H1 (cell line): ENCODE results near the gene GABRP. TPM values are rescaled to one million over a fixed set of nuclear protein-coding genes. Genes with fewer than 3 reads are reported as not detected.

Experiments
- BCL11A ChIP-seq, 2 experiments: IDR thresholded peaks; one replicate each; pipeline ENCODE4 v1.6.1; 2011; ENCODE audit warnings: low read depth in 2 of 2, low read length in 2 of 2, mild to moderate bottlenecking in 2 of 2
- CBX5 ChIP-seq: fragments of 300-800, 300-1000 bp; sonication (generic); IDR thresholded peaks from 2 replicates; pipeline ENCODE4 v1.7.1; 2016; ENCODE audit warnings: antibody characterized with exemption, low read length, low read depth
- CTBP2 ChIP-seq: IDR thresholded peaks from 2 replicates; pipeline ENCODE4 v1.7.0; 2011; ENCODE audit warnings: borderline replicate concordance, mild to moderate bottlenecking, moderate library complexity, mixed read lengths, low read length; ENCODE audit not compliant: insufficient read depth, insufficient read length
- POLR2A ChIP-seq, 2 experiments: IDR thresholded peaks; 1 replicate in 1 of 2; 2 replicates in 1 of 2; pipeline ENCODE4 v1.6.1; 2011; ENCODE audit warnings: low read depth in 2 of 2, low read length in 2 of 2, mild to moderate bottlenecking in 2 of 2; ENCODE audit errors: control extremely low read depth in 1 of 2
- POLR2AphosphoS5 ChIP-seq: IDR thresholded peaks from 2 replicates; pipeline ENCODE4 v1.6.1; 2011; ENCODE audit warnings: low read depth, low read length
- SP2 ChIP-seq: IDR thresholded peaks from 2 replicates; pipeline ENCODE4 v1.6.1; 2012; ENCODE audit warnings: mild to moderate bottlenecking, low read length, inconsistent platforms
- SUZ12 ChIP-seq: fragments of 200-600 bp; sonication (generic); IDR thresholded peaks from 2 replicates; pipeline ENCODE4 v1.6.1; 2012; ENCODE audit warnings: mild to moderate bottlenecking, inconsistent platforms, low read length, moderate library complexity, mixed read lengths
- TAF1 ChIP-seq: IDR thresholded peaks from 2 replicates; pipeline ENCODE4 v1.6.1; 2011; ENCODE audit warnings: mild to moderate bottlenecking, low read depth, low read length
- TAF7 ChIP-seq: optimal IDR thresholded peaks from 2 replicates; pipeline ENCODE3; 2011; ENCODE audit warnings: low read depth, mild to moderate bottlenecking, inconsistent platforms, low read length, moderate library complexity, borderline replicate concordance
- TCF12 ChIP-seq: IDR thresholded peaks from 2 replicates; pipeline ENCODE4 v1.6.1; 2011; ENCODE audit warnings: low read depth, mild to moderate bottlenecking, low read length
- USF2 ChIP-seq: IDR thresholded peaks from 2 replicates; pipeline ENCODE4 v1.6.1; 2011; ENCODE audit warnings: low read length, improper control_type of control experiment
- polyA plus RNA-seq, 7 experiments: library from polyadenylated mRNA; depleted of rRNA in 3 of 7; stranded (reverse) in 5 of 7; unstranded in 2 of 7; fragments of >200 nt in 5 of 7; fragments of 200-250 nt in 2 of 7; gene quantifications; 1 replicate in 5 of 7; 2 replicates in 1 of 7; 4 replicates in 1 of 7; pipeline versions ENCODE4 v1.2.1 to v1.2.3, GENCODE V29; 2011 to 2013; ENCODE audit warnings: missing spikeins in 2 of 7, mixed read lengths in 2 of 7
- total RNA-seq: library from RNA; stranded (reverse); fragmentation: NEBNext Ultra II Directional; extraction: Animal tissue kit (Norgen Biotek cat#: 25700); gene quantifications from 2 replicates; pipeline ENCODE4 v1.2.1, GENCODE V29; 2021
- TF ChIP-seq, protein P1 (sequence below): IDR thresholded peaks from 2 replicates; pipeline ENCODE4 v1.6.1; 2012; ENCODE audit warnings: inconsistent platforms

GABRP gene
- total and polyA plus RNA-seq, 2 of the 8 experiments (the other 6 are each of a cell fraction or from before 2014, with no cell fraction given): 3.7 to 4.0 TPM

DNA sequence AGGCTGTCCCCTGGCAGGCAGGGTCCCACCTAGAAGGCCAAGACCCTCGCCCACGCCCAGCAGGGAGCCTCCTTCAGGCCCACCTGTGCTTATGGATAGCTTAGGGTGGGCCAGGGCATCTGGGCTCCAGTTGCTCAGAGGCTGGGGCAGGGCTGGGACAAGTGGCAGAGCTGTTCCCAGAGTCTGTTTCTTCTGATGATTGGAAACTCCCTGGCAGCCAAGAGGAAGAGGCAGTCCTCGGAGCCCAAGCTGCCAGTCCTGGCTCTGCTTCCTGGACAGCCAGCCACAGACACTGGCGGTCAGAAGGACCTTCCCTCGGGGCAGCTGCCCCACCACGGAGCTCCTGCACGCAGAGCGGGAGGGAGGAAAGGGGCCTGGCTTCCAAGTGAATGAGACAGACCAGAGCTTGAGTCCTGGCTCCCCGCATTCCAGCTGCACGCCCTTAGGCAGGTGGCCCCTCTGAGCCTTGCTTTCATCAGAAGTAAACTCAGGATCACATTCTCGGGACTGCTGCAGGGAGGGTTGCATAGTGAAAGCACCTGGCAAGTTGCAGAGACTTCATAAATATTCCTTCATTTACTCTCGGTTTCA lies 37.9 kb upstream of the GABRP start (continued):
- peak; percentile 38 for TF ChIP-seq TAF7
- TF ChIP-seq SUZ12: no peak
- TF ChIP-seq CTBP2: no peak
- peak; percentile 89 for TF ChIP-seq TCF12
- TF ChIP-seq CBX5: no peak
- no peak for TF ChIP-seq SP2
- TF ChIP-seq TAF1: peak; percentile 56; the same call in 1 of the 2 replicates
- no peak for TF ChIP-seq BCL11A (IDR thresholded peaks at IDR 0.05; ENCODE audit: low read depth in 2 of 2, low read length in 2 of 2)
- peak in 1 of 2 experiments; percentile 48; a peak in 2 of 3 replicates for TF ChIP-seq POLR2A (IDR thresholded peaks at IDR 0.05; ENCODE audit: control extremely low read depth in 1 of 2, low read depth in 2 of 2, low read length in 2 of 2)
- TF ChIP-seq, protein P1, sequence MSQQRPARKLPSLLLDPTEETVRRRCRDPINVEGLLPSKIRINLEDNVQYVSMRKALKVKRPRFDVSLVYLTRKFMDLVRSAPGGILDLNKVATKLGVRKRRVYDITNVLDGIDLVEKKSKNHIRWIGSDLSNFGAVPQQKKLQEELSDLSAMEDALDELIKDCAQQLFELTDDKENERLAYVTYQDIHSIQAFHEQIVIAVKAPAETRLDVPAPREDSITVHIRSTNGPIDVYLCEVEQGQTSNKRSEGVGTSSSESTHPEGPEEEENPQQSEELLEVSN: peak; percentile 62
- TF ChIP-seq USF2: no peak
- TF ChIP-seq POLR2AphosphoS5: no peak; the same call in 1 of the 2 replicates
